ENCODE results near the gene SLC18B1. TPM values are rescaled to one million over a fixed set of nuclear protein-coding genes. Genes with fewer than 3 reads are reported as not detected.
A peak's percentile ranks its signal among the peaks of the same experiment; 100 is the strongest.

SLC18B1 gene
- total and polyA plus RNA-seq, 2 of the 13 experiments (the other 11 are each of a cell fraction or from before 2014, with no cell fraction given), result 11.4 to 13.8 TPM

- TF ChIP-seq ZNF510 (CRISPR knock-in tag; IDR thresholded peaks at IDR 0.05; ENCODE audit: low read depth) (no peak), ATF5 (CRISPR knock-in tag; IDR thresholded peaks at IDR 0.05; ENCODE audit: low read depth) (no peak), ARID2 (CRISPR knock-in tag; IDR thresholded peaks at IDR 0.05; ENCODE audit: borderline replicate concordance) (no peak), KAT2B (IDR thresholded peaks at IDR 0.05; ENCODE audit: borderline replicate concordance, low read depth, low read length) (no peak), ZNF136 (CRISPR knock-in tag; IDR thresholded peaks at IDR 0.05; ENCODE audit: low read depth) (0 out of 2 replicates have a peak, but pooled peaks have one; percentile 21), SCMH1 (CRISPR knock-in tag; IDR thresholded peaks at IDR 0.05; ENCODE audit: borderline replicate concordance) (no peak), NFYC (CRISPR knock-in tag; IDR thresholded peaks at IDR 0.05) (no peak), ATF3 (CRISPR knock-in tag; IDR thresholded peaks at IDR 0.05) (no peak), ELK4 (CRISPR knock-in tag; IDR thresholded peaks at IDR 0.05; ENCODE audit: borderline replicate concordance) (no peak), ZNF687 (CRISPR knock-in tag; IDR thresholded peaks at IDR 0.05) (no peak), ZZZ3 (CRISPR knock-in tag; IDR thresholded peaks at IDR 0.05; ENCODE audit: borderline replicate concordance) (no peak), SRSF9 (IDR thresholded peaks at IDR 0.05; ENCODE audit: borderline replicate concordance, insufficient read depth, low read depth, low read length, poor library complexity, severe bottlenecking) (no peak), ZSCAN29 (CRISPR knock-in tag; conservative IDR thresholded peaks at IDR 0.05) (no peak), TAF15 (IDR thresholded peaks at IDR 0.05; ENCODE audit: low read depth, low read length, poor library complexity, severe bottlenecking) (no peak), POLR2AphosphoS5 (IDR thresholded peaks at IDR 0.05; ENCODE audit: low read depth, low read length) (peak; percentile 50), MTERF4 (CRISPR knock-in tag; IDR thresholded peaks at IDR 0.05) (no peak), TFAP4 (IDR thresholded peaks at IDR 0.05; ENCODE audit: borderline replicate concordance, low read depth) (no peak), ZNF644 (CRISPR knock-in tag; IDR thresholded peaks at IDR 0.05; ENCODE audit: low read depth) (no peak), JUND (CRISPR knock-in tag; IDR thresholded peaks at IDR 0.05) (no peak), ETV6 (CRISPR knock-in tag; conservative IDR thresholded peaks at IDR 0.05) (no peak), GATA4 (IDR thresholded peaks at IDR 0.05; ENCODE audit: borderline replicate concordance, low read depth) (no peak)
Measured at GRCh38 chr6:132819405-132820161, 21.1 kb upstream of the SLC18B1 start (continued).

All from HepG2 (cell line).